Measurements from ENCODE around the gene DMRTC2. TPM values are rescaled to one million over a fixed set of nuclear protein-coding genes. Genes with fewer than 3 reads are reported as not detected.

Gene DMRTC2
- total and polyA plus RNA-seq, 2 of the 13 experiments (the other 11 are each of a cell fraction or from before 2014, with no cell fraction given) = not detected

- TF ChIP-seq ZBTB4 (CRISPR knock-in tag; IDR thresholded peaks at IDR 0.05; ENCODE audit: borderline replicate concordance) (no peak), ZNF572 (CRISPR knock-in tag; IDR thresholded peaks at IDR 0.05) (0 out of 2 replicates have a peak, but pooled peaks have one; percentile 61), ZBTB2 (CRISPR knock-in tag; IDR thresholded peaks at IDR 0.05; ENCODE audit: low read depth) (peak; percentile 56), MXD3 (CRISPR knock-in tag; IDR thresholded peaks at IDR 0.05) (0 out of 2 replicates have a peak, but pooled peaks have one; percentile 33), ZNF30 (CRISPR knock-in tag; IDR thresholded peaks at IDR 0.05) (no peak), HMG20A (CRISPR knock-in tag; IDR thresholded peaks at IDR 0.05; ENCODE audit: borderline replicate concordance) (no peak), ZNF772 (CRISPR knock-in tag; IDR thresholded peaks at IDR 0.05) (0 out of 2 replicates have a peak, but pooled peaks have one; percentile 66), RXRB (CRISPR knock-in tag; IDR thresholded peaks at IDR 0.05; ENCODE audit: borderline replicate concordance) (peak; percentile 48), ZNF430 (CRISPR knock-in tag; IDR thresholded peaks at IDR 0.05) (0 out of 2 replicates have a peak, but pooled peaks have one; percentile 72), ZNF18 (CRISPR knock-in tag; IDR thresholded peaks at IDR 0.05; ENCODE audit: insufficient replicate concordance) (peak; percentile 68), ZKSCAN5 (CRISPR knock-in tag; IDR thresholded peaks at IDR 0.05) (no peak), KDM1A (CRISPR knock-in tag; IDR thresholded peaks at IDR 0.05) (no peak), KLF11 (CRISPR knock-in tag; IDR thresholded peaks at IDR 0.05) (no peak), ZNF687 (CRISPR knock-in tag; IDR thresholded peaks at IDR 0.05) (peak; percentile 66), MEIS1 (CRISPR knock-in tag; IDR thresholded peaks at IDR 0.05; ENCODE audit: borderline replicate concordance) (peak; percentile 50; the same call in 1 of the 2 replicates), ZFP41 (CRISPR knock-in tag; IDR thresholded peaks at IDR 0.05; ENCODE audit: borderline replicate concordance) (no peak), ZFP36L2 (CRISPR knock-in tag; IDR thresholded peaks at IDR 0.05) (no peak), TRIM24 (CRISPR knock-in tag; IDR thresholded peaks at IDR 0.05) (no peak)
Measured at GRCh38 chr19:41859618-41860418, 15.0 kb downstream of the DMRTC2 start, which contains the start of gene RPS19 (continued).
